GM21526 (cell line): ENCODE results near the gene NOTCH1.

ENCODE experiments used
- ATAC-seq: cut with Tn5 transposase; IDR thresholded peaks from one replicate; pipeline ENCODE4 v1.9.1; 2021; ENCODE audit warnings: moderate library complexity; ENCODE audit not compliant: unreplicated experiment, low FRiP score

NOTCH1 gene

GRCh38 chr9:136451221-136451877, 94.5 kb downstream of the NOTCH1 start:
- ATAC-seq: no peak

GRCh38 chr9:136448655-136449054, 97.2 kb downstream of the NOTCH1 start:
- ATAC-seq: no peak

- ATAC-seq: no peak
Measured at GRCh38 chr9:136447173-136447778, 98.6 kb downstream of the NOTCH1 start.

GRCh38 chr9:136445799-136446198, 100.0 kb downstream of the NOTCH1 start:
- no peak for ATAC-seq
